HepG2 (cell line): ENCODE measurements around the gene HOXA6. TPM values are rescaled to one million over a fixed set of nuclear protein-coding genes. Genes with fewer than 3 reads are reported as not detected.
A peak's percentile ranks its signal among the peaks of the same experiment; 100 is the strongest.

Experiments used
- CCDC6 ChIP-seq: sonication (generic); formaldehyde crosslinking; IDR thresholded peaks from 2 replicates; pipeline ENCODE4 v1.8.1; 2022; ENCODE audit warnings: mild to moderate bottlenecking, missing genetic modification reagents, moderate library complexity
- ETS1 ChIP-seq: sonication (generic); formaldehyde crosslinking; IDR thresholded peaks from 2 replicates; pipeline ENCODE4 v1.4.0; 2020; ENCODE audit warnings: missing genetic modification reagents
- KDM5B ChIP-seq: sonication (generic); formaldehyde crosslinking; IDR thresholded peaks from 2 replicates; pipeline ENCODE4 v1.4.0; 2020; ENCODE audit warnings: missing genetic modification reagents, mild to moderate bottlenecking, borderline replicate concordance
- NCOA5 ChIP-seq: sonication (generic); formaldehyde crosslinking; IDR thresholded peaks from 2 replicates; pipeline ENCODE4 v1.4.0; 2020; ENCODE audit warnings: missing genetic modification reagents
- NR2F2 ChIP-seq: IDR thresholded peaks from 2 replicates; pipeline ENCODE4 v1.6.1; 2012; ENCODE audit warnings: low read depth, inconsistent platforms, borderline replicate concordance
- PBX3 ChIP-seq: sonication (generic); formaldehyde crosslinking; IDR thresholded peaks from 2 replicates; pipeline ENCODE4 v1.8.1; 2023; ENCODE audit warnings: missing genetic modification reagents, inconsistent platforms, borderline replicate concordance
- POLR2AphosphoS2 ChIP-seq: IDR thresholded peaks from 2 replicates; pipeline ENCODE4 v1.6.1; 2011; ENCODE audit warnings: low read depth, low read length, improper control_type of control experiment
- RNF2 ChIP-seq: fragments of 450-650 bp; conservative IDR thresholded peaks from 2 replicates; pipeline ENCODE4 v1.6.1; 2016; ENCODE audit warnings: low read depth
- SNAI1 ChIP-seq: sonication (generic); formaldehyde crosslinking; IDR thresholded peaks from 2 replicates; pipeline ENCODE4 v1.5.0; 2020; ENCODE audit warnings: mild to moderate bottlenecking, missing genetic modification reagents, borderline replicate concordance
- SRF ChIP-seq: IDR thresholded peaks from 2 replicates; pipeline ENCODE4 v1.6.1; 2011; ENCODE audit warnings: mild to moderate bottlenecking, low read depth, low read length, moderate library complexity
- ZHX1 ChIP-seq: sonication (generic); formaldehyde crosslinking; IDR thresholded peaks from 2 replicates; pipeline ENCODE4 v1.8.1; 2022; ENCODE audit warnings: low read depth, mild to moderate bottlenecking, missing genetic modification reagents
- ZNF230 ChIP-seq: sonication (generic); formaldehyde crosslinking; IDR thresholded peaks from 2 replicates; pipeline ENCODE4 v1.4.0; 2020; ENCODE audit warnings: mild to moderate bottlenecking, missing genetic modification reagents
- ZNF431 ChIP-seq: sonication (generic); formaldehyde crosslinking; IDR thresholded peaks from 2 replicates; pipeline ENCODE4 v1.9.0; 2022; ENCODE audit warnings: missing genetic modification reagents, low read depth, mild to moderate bottlenecking, borderline replicate concordance
- ZNF484 ChIP-seq: sonication (generic); formaldehyde crosslinking; IDR thresholded peaks from 2 replicates; pipeline ENCODE4 v1.5.1; 2020; ENCODE audit warnings: mild to moderate bottlenecking, low read depth, missing genetic modification reagents, borderline replicate concordance
- ZNF704 ChIP-seq: sonication (generic); formaldehyde crosslinking; IDR thresholded peaks from 2 replicates; pipeline ENCODE4 v1.8.1; 2023; ENCODE audit warnings: mild to moderate bottlenecking, inconsistent platforms, moderate library complexity, missing genetic modification reagents, borderline replicate concordance
- ZNF720 ChIP-seq: sonication (generic); formaldehyde crosslinking; IDR thresholded peaks from 2 replicates; pipeline ENCODE4 v1.4.0; 2020; ENCODE audit warnings: missing genetic modification reagents
- polyA plus RNA-seq, 8 experiments: library from polyadenylated mRNA; depleted of rRNA in 3 of 8; stranded (reverse) in 7 of 8; unstranded in 1 of 8; fragments of >200 nt; fragmentation: Illumina TruSeq in 4 of 8; extraction: Trizol in 4 of 8; gene quantifications; 2 replicates each; pipeline versions ENCODE4 v1.2.1 to v1.2.3, GENCODE V29; 2011 to 2016; ENCODE audit warnings: low read depth in 4 of 8, missing spikeins in 1 of 8, mixed read lengths in 1 of 8; ENCODE audit not compliant: insufficient read depth in 1 of 8
- total RNA-seq, 5 experiments: library from RNA; depleted of rRNA; stranded (reverse); fragments of >200 nt; fragmentation: Illumina TruSeq; extraction: Trizol; gene quantifications; 2 replicates each; pipeline ENCODE4 v1.2.3, GENCODE V29; 2016; ENCODE audit warnings: low read depth in 1 of 5
- TF ChIP-seq, protein P1 (sequence below), 2 experiments: sonication (generic) in 1 of 2; formaldehyde crosslinking in 1 of 2; IDR thresholded peaks; 2 replicates each; pipeline versions ENCODE4 v1.4.0 to v1.6.1; 2016 to 2020; ENCODE audit warnings: borderline replicate concordance in 1 of 2, low read depth in 1 of 2, mild to moderate bottlenecking in 1 of 2, missing genetic modification reagents in 1 of 2

The HOXA6 gene
- total and polyA plus RNA-seq, 2 of the 13 experiments (the other 11 are each of a cell fraction or from before 2014, with no cell fraction given) = 1.3 to 1.5 TPM

DNA sequence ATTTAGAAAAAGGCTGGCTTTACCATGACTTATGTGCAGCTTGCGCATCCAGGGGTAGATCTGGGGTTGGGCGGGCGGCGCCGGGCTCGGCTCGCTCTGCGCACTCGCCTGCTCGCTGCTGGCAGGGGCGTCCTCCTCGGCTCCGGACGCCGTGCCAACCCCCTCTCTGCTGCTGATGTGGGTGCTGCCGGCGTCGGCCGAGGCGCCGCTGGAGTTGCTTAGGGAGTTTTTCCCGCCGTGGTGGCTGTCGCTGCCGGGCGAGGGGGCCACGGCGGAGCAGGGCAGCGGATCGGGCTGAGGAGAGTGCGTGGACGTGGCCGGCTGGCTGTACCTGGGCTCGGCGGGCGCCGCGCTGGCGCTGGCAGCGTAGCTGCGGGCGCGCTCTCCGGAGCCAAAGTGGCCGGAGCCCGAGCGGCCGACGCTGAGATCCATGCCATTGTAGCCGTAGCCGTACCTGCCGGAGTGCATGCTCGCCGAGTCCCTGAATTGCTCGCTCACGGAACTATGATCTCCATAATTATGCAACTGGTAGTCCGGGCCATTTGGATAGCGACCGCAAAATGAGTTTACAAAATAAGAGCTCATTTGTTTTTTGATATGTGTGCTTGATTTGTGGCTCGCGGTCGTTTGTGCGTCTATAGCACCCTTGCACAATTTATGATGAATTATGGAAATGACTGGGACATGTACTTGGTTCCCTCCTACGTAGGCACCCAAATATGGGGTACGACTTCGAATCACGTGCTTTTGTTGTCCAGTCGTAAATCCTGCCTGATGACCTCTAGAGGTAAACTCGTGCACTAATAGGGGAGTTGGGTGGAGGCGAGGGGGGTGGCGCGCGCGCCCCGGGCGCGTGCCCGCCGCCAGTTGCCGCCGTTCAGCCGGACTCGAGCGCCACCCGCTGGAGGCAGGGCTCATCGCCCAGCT is 4.3 kb downstream of the HOXA6 start, which contains the start of gene HOXA5 (continued):
- no peak for TF ChIP-seq ZHX1
- no peak for TF ChIP-seq NR2F2
- TF ChIP-seq POLR2AphosphoS2 = no peak
- TF ChIP-seq RNF2 = no peak
- TF ChIP-seq PBX3 (CRISPR knock-in tag) = no peak
- no peak for TF ChIP-seq CCDC6 (CRISPR knock-in tag)
- no peak for TF ChIP-seq ZNF230
- no peak for TF ChIP-seq ZNF704 (CRISPR knock-in tag)
- no peak for TF ChIP-seq NCOA5 (CRISPR knock-in tag)
- TF ChIP-seq, protein P1, sequence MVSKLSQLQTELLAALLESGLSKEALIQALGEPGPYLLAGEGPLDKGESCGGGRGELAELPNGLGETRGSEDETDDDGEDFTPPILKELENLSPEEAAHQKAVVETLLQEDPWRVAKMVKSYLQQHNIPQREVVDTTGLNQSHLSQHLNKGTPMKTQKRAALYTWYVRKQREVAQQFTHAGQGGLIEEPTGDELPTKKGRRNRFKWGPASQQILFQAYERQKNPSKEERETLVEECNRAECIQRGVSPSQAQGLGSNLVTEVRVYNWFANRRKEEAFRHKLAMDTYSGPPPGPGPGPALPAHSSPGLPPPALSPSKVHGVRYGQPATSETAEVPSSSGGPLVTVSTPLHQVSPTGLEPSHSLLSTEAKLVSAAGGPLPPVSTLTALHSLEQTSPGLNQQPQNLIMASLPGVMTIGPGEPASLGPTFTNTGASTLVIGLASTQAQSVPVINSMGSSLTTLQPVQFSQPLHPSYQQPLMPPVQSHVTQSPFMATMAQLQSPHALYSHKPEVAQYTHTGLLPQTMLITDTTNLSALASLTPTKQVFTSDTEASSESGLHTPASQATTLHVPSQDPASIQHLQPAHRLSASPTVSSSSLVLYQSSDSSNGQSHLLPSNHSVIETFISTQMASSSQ (IDR thresholded peaks at IDR 0.05; ENCODE audit: low read depth) = no peak
- TF ChIP-seq, protein P1 (CRISPR knock-in tag; IDR thresholded peaks at IDR 0.05; ENCODE audit: borderline replicate concordance) = no peak
- TF ChIP-seq ZNF431 = no peak
- no peak for TF ChIP-seq SNAI1
- TF ChIP-seq KDM5B (CRISPR knock-in tag) = peak; percentile 34; the same call in 1 of the 2 replicates
- no peak for TF ChIP-seq ETS1 (CRISPR knock-in tag)
- TF ChIP-seq SRF = peak; percentile 98
- no peak for TF ChIP-seq ZNF720
- no peak for TF ChIP-seq ZNF484
